Stimulated activated CD4-positive, alpha-beta T cell treated with anti-CD3 and anti-CD28 coated beads, Interleukin-15, amount 100 ng/mL, for 1 hour (primary cell): ENCODE data around the gene TUBGCP6.

Experiments
- DNase-seq, 2 donors: peaks; one replicate each; pipeline ENCODE4 v3.0.0-alpha.2; 2020; ENCODE audit warnings: low read depth in 1 of 2, low spot score in 1 of 2

The TUBGCP6 gene

GRCh38 chr22:50266994-50267393 is 22.2 kb upstream of the TUBGCP6 start:
- DNase-seq = no peak

GRCh38 chr22:50264946-50265669 is 20.3 kb upstream of the TUBGCP6 start:
- DNase-seq = no peak

GRCh38 chr22:50264104-50264745 is 19.4 kb upstream of the TUBGCP6 start:
- no peak for DNase-seq

- no peak for DNase-seq
Measured at GRCh38 chr22:50262973-50263617, 18.3 kb upstream of the TUBGCP6 start.

- DNase-seq = no peak
Measured at GRCh38 chr22:50262460-50262911, 17.7 kb upstream of the TUBGCP6 start.

- no peak for DNase-seq
Measured at GRCh38 chr22:50261615-50262459, 17.0 kb upstream of the TUBGCP6 start, which contains the start of gene MAPK12. Gene MAPK12, minus strand, starts transcription at chr22:50261683. Its CDS starts 174 bp downstream, at chr22:50261509.

- no peak for DNase-seq
Measured at GRCh38 chr22:50260801-50261614, 16.2 kb upstream of the TUBGCP6 start.

- no peak for DNase-seq
Measured at GRCh38 chr22:50260434-50260800, 15.6 kb upstream of the TUBGCP6 start.

GRCh38 chr22:50259302-50259701 is 14.5 kb upstream of the TUBGCP6 start:
- no peak for DNase-seq

GRCh38 chr22:50258361-50259292 is 13.8 kb upstream of the TUBGCP6 start:
- no peak for DNase-seq

GRCh38 chr22:50257451-50258360 is 12.9 kb upstream of the TUBGCP6 start:
- no peak for DNase-seq

- no peak for DNase-seq
Measured at GRCh38 chr22:50257041-50257440, 12.2 kb upstream of the TUBGCP6 start.

GRCh38 chr22:50256258-50256862 is 11.5 kb upstream of the TUBGCP6 start:
- no peak for DNase-seq

- no peak for DNase-seq
Measured at GRCh38 chr22:50255607-50256006, 10.8 kb upstream of the TUBGCP6 start.

GRCh38 chr22:50255099-50255498 is 10.3 kb upstream of the TUBGCP6 start:
- no peak for DNase-seq

- DNase-seq = no peak
Measured at GRCh38 chr22:50253941-50254340, 9.1 kb upstream of the TUBGCP6 start.

- no peak for DNase-seq
Measured at GRCh38 chr22:50253046-50253915, 8.5 kb upstream of the TUBGCP6 start.
